NCI-H1694 (cell line): ENCODE data around the gene RABAC1.
"Not testable (repeated sequence)": the region's sequence is repeated elsewhere in the genome, so short reads cannot be mapped to it uniquely, and the experiment has no call there.

Experiments used
- DNase-seq: peaks from one replicate; lab custom pipeline; 2025; lab: John Stamatoyannopoulos, UW

Gene RABAC1

GRCh38 chr19:41915021-41915775 lies 43.9 kb downstream of the RABAC1 start:
- no peak for DNase-seq

GRCh38 chr19:41914424-41914834 lies 44.7 kb downstream of the RABAC1 start:
- not testable (repeated sequence) for DNase-seq

GRCh38 chr19:41913538-41914423 lies 45.3 kb downstream of the RABAC1 start:
- no peak for DNase-seq

- DNase-seq, result no peak
Observed at GRCh38 chr19:41912899-41913537, 46.1 kb downstream of the RABAC1 start.

GRCh38 chr19:41911889-41912731 lies 47.0 kb downstream of the RABAC1 start:
- DNase-seq, result no peak

GRCh38 chr19:41910992-41911888 lies 47.9 kb downstream of the RABAC1 start:
- no peak for DNase-seq

GRCh38 chr19:41910240-41910991 lies 48.7 kb downstream of the RABAC1 start:
- no peak for DNase-seq

- no peak for DNase-seq
Observed at GRCh38 chr19:41909706-41910105, 49.4 kb downstream of the RABAC1 start.

- no peak for DNase-seq
Observed at GRCh38 chr19:41908724-41909464, 50.2 kb downstream of the RABAC1 start.

GRCh38 chr19:41907994-41908615 lies 51.0 kb downstream of the RABAC1 start:
- no peak for DNase-seq

- DNase-seq, result no peak
Observed at GRCh38 chr19:41906916-41907680, 52.0 kb downstream of the RABAC1 start.
